ENCODE results near the gene MBNL2.

DNA sequence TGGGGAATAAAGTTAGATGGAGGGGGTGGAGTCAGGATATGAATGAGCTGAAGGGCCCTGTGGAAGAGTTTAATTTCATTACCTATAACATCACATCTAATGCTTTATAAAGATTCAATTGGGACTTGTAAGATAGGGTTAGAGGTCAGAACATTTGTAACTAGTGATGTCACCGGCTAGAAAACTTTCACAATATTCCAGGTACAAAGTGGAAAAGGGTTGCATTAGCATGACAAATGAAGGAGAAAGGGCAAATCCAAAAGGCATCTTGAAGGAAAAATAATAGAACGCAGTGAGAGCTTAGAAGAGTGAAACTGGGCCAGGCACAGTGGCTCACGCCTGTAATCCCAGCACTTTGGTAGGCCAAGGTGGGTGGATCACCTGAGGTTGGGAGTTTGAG lies 7.6 kb downstream of the MBNL2 start:
- TF ChIP-seq MAZ (IDR thresholded peaks at IDR 0.05; ENCODE audit: borderline replicate concordance, low read depth, low read length) (no peak), CTCF (conservative IDR thresholded peaks at IDR 0.05; ENCODE audit: low read depth, low read length) (no peak), POLR2A (IDR thresholded peaks at IDR 0.05; ENCODE audit: low read depth, low read length) (no peak), CEBPB (IDR thresholded peaks at IDR 0.05; ENCODE audit: low read depth, low read length) (no peak), RAD21 (IDR thresholded peaks at IDR 0.05; ENCODE audit: low read length) (no peak), MXI1 (IDR thresholded peaks at IDR 0.05; ENCODE audit: borderline replicate concordance, low read depth, low read length) (no peak), FOS (IDR thresholded peaks at IDR 0.05; ENCODE audit: low read depth, low read length) (no peak), SMC3 (IDR thresholded peaks at IDR 0.05; ENCODE audit: low read depth, low read length) (no peak), RCOR1 (IDR thresholded peaks at IDR 0.05; ENCODE audit: insufficient replicate concordance, low read length) (no peak), CHD1 (IDR thresholded peaks at IDR 0.05; ENCODE audit: low read depth, low read length) (no peak)
- TF ChIP-seq, protein P1, sequence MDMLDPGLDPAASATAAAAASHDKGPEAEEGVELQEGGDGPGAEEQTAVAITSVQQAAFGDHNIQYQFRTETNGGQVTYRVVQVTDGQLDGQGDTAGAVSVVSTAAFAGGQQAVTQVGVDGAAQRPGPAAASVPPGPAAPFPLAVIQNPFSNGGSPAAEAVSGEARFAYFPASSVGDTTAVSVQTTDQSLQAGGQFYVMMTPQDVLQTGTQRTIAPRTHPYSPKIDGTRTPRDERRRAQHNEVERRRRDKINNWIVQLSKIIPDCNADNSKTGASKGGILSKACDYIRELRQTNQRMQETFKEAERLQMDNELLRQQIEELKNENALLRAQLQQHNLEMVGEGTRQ (IDR thresholded peaks at IDR 0.05; ENCODE audit: low read depth, low read length) = no peak

Measured in IMR-90 (cell line).